Measurements from ENCODE around the gene LRRC27. TPM values are rescaled to one million over a fixed set of nuclear protein-coding genes. Genes with fewer than 3 reads are reported as not detected.

Gene LRRC27
- polyA plus RNA-seq, 5 donors, result 26.3 to 35.6 (median 33.5) TPM

GRCh38 chr10:132423966-132424861, 92.2 kb downstream of the LRRC27 start:
- DNase-seq, result no peak

GRCh38 chr10:132425029-132425756, 93.2 kb downstream of the LRRC27 start:
- DNase-seq, result no peak

- no peak for DNase-seq
Measured at GRCh38 chr10:132425757-132426155, 93.8 kb downstream of the LRRC27 start.

GRCh38 chr10:132427006-132427771, 95.2 kb downstream of the LRRC27 start:
- no peak for DNase-seq

GRCh38 chr10:132427939-132428367, 96.0 kb downstream of the LRRC27 start:
- DNase-seq, result no peak

- DNase-seq, result no peak
Measured at GRCh38 chr10:132428486-132428995, 96.5 kb downstream of the LRRC27 start.

Other genes with a start within 250 kb of the LRRC27 start
- gene DPYSL4, start 145.2 kb upstream of the LRRC27 start, polyA plus RNA-seq (ENCODE audit: insufficient read depth in 1 of 5, insufficient read length in 5 of 5, low replicate concordance in 1 of 5), result 10 to 100 TPM in 4 of 5 donors, 1 to 10 TPM in 1; 8.0 to 13.5 (median 12.4) TPM
- gene STK32C, start 24.2 kb upstream of the LRRC27 start, polyA plus RNA-seq (ENCODE audit: insufficient read depth in 1 of 5, insufficient read length in 5 of 5, low replicate concordance in 1 of 5), result 10 to 100 TPM in 4 of 5 donors, 1 to 10 TPM in 1; 8.6 to 14.1 (median 10.5) TPM
- 10 to 100 TPM in 3 of 5 donors, 1 to 10 TPM in 2; 6.1 to 18.4 (median 10.7) TPM for gene PWWP2B, start 65.0 kb downstream of the LRRC27 start, polyA plus RNA-seq (ENCODE audit: insufficient read depth in 1 of 5, insufficient read length in 5 of 5, low replicate concordance in 1 of 5)
- 10 to 100 TPM; 27.7 to 41.7 (median 35.5) TPM for gene INPP5A, start 205.6 kb downstream of the LRRC27 start, polyA plus RNA-seq (ENCODE audit: insufficient read depth in 1 of 5, insufficient read length in 5 of 5, low replicate concordance in 1 of 5)

Data from right lung (tissue), 5 donors.